GM21723 (cell line): Measurements from ENCODE around the gene ARNT2.

Experiments
- ATAC-seq: cut with Tn5 transposase; IDR thresholded peaks from one replicate; pipeline ENCODE4 v1.9.1; 2021; ENCODE audit warnings: mild to moderate bottlenecking, moderate library complexity; ENCODE audit not compliant: unreplicated experiment

ARNT2 gene

GRCh38 chr15:80487839-80488390, 83.7 kb downstream of the ARNT2 start:
- no peak for ATAC-seq

GRCh38 chr15:80489030-80489594, 84.9 kb downstream of the ARNT2 start:
- no peak for ATAC-seq

GRCh38 chr15:80490431-80490990, 86.3 kb downstream of the ARNT2 start:
- ATAC-seq: no peak

- ATAC-seq: no peak
These were observed 87.1 kb downstream of the ARNT2 start for GRCh38 chr15:80491163-80491847.

- ATAC-seq: no peak
These were observed 88.2 kb downstream of the ARNT2 start for GRCh38 chr15:80492409-80492808.

- no peak for ATAC-seq
These were observed 88.7 kb downstream of the ARNT2 start for GRCh38 chr15:80492874-80493273.

- no peak for ATAC-seq
These were observed 90.2 kb downstream of the ARNT2 start for GRCh38 chr15:80494351-80494751.

GRCh38 chr15:80494756-80495155, 90.6 kb downstream of the ARNT2 start:
- no peak for ATAC-seq

- ATAC-seq: no peak
These were observed 91.3 kb downstream of the ARNT2 start for GRCh38 chr15:80495401-80495942.

- no peak for ATAC-seq
These were observed 91.9 kb downstream of the ARNT2 start for GRCh38 chr15:80496096-80496495.

GRCh38 chr15:80497221-80497620, 93.0 kb downstream of the ARNT2 start:
- no peak for ATAC-seq

GRCh38 chr15:80498652-80499051, 94.5 kb downstream of the ARNT2 start:
- no peak for ATAC-seq

GRCh38 chr15:80500021-80500420, 95.8 kb downstream of the ARNT2 start:
- ATAC-seq: no peak

- ATAC-seq: no peak
These were observed 97.3 kb downstream of the ARNT2 start for GRCh38 chr15:80501476-80501875.

GRCh38 chr15:80502782-80503181, 98.6 kb downstream of the ARNT2 start:
- no peak for ATAC-seq

GRCh38 chr15:80503319-80503952, 99.3 kb downstream of the ARNT2 start:
- no peak for ATAC-seq

GRCh38 chr15:80504931-80505330, 100.7 kb downstream of the ARNT2 start:
- no peak for ATAC-seq

GRCh38 chr15:80506286-80506893, 102.2 kb downstream of the ARNT2 start:
- no peak for ATAC-seq

- ATAC-seq: no peak
These were observed 102.9 kb downstream of the ARNT2 start for GRCh38 chr15:80507131-80507530.

GRCh38 chr15:80507638-80508316, 103.6 kb downstream of the ARNT2 start:
- no peak for ATAC-seq
